ENCODE results near the gene RITA1. TPM values are rescaled to one million over a fixed set of nuclear protein-coding genes. Genes with fewer than 3 reads are reported as not detected.

Gene RITA1
- total RNA-seq, 2 donors from 2014 or later, result 14.2 to 23.9 TPM

Other genes starting within 250 kb of the RITA1 start
- gene OAS3, start 247.2 kb upstream of the RITA1 start, total RNA-seq, result 10 to 100 TPM; 17.4 to 41.7 TPM
- 10 to 100 TPM; 44.6 to 64.8 TPM for gene OAS2, start 207.2 kb upstream of the RITA1 start, total RNA-seq
- gene DTX1, start 129.0 kb upstream of the RITA1 start, total RNA-seq, result 10 to 100 TPM; 13.2 to 17.4 TPM
- gene RASAL1, start 50.0 kb upstream of the RITA1 start, total RNA-seq, result 10 to 100 TPM in 1 of 2 donors, 1 to 10 TPM in 1; 1.0 to 21.3 TPM
- 1 to 10 TPM in 1 of 2 donors, under 1 TPM in 1; 0.32 to 1.2 TPM for gene CFAP73, start 36.0 kb upstream of the RITA1 start, total RNA-seq
- gene DDX54, start 243 bp upstream of the RITA1 start, total RNA-seq, result 10 to 100 TPM; 47.4 to 86.9 TPM
- gene TPCN1, start 35.7 kb downstream of the RITA1 start, total RNA-seq, result 10 to 100 TPM; 29.4 to 67.7 TPM
- 10 to 100 TPM; 23.2 to 28.4 TPM for gene SLC8B1, start 149.4 kb downstream of the RITA1 start, total RNA-seq
- gene PLBD2, start 172.9 kb downstream of the RITA1 start, total RNA-seq, result 10 to 100 TPM; 18.5 to 21.5 TPM
- not detected for gene SDS, start 218.2 kb downstream of the RITA1 start, total RNA-seq
- gene SDSL, start 236.7 kb downstream of the RITA1 start, total RNA-seq, result under 1 TPM; 0.24 to 0.69 TPM